Dendritic cell treated with granulocyte-macrophage colony-stimulating factor and Interleukin-4, amounts not matched to agents 40 ng/mL and 50 ng/mL, for 4 days (primary cell): ENCODE measurements around the gene OBSCN.

Experiments
- H3K27ac Mint-ChIP-seq: one replicate; pipeline ENCODE4 v1.8.0; 2022; ENCODE audit warnings: mild to moderate bottlenecking, mixed read lengths
- H3K27me3 Mint-ChIP-seq: one replicate; pipeline ENCODE4 v1.8.0; 2022; ENCODE audit warnings: mild to moderate bottlenecking, mixed read lengths
- H3K36me3 Mint-ChIP-seq: one replicate; pipeline ENCODE4 v1.8.0; 2022; ENCODE audit warnings: low read depth, mixed read lengths
- H3K4me1 Mint-ChIP-seq: one replicate; pipeline ENCODE4 v1.8.0; 2022; ENCODE audit warnings: low read depth, mixed read lengths
- H3K4me3 Mint-ChIP-seq: one replicate; pipeline ENCODE4 v1.8.0; 2022; ENCODE audit warnings: mild to moderate bottlenecking, moderate library complexity, mixed read lengths
- H3K9me3 Mint-ChIP-seq: one replicate; pipeline ENCODE4 v1.8.0; 2022; ENCODE audit warnings: mixed read lengths
- intact Hi-C: fragments of 100-400 bp; cut with micrococcal nuclease; formaldehyde crosslinking; loops from one replicate; pipeline ENCODE4 v1.15.0; 2022

The OBSCN gene, protein sequence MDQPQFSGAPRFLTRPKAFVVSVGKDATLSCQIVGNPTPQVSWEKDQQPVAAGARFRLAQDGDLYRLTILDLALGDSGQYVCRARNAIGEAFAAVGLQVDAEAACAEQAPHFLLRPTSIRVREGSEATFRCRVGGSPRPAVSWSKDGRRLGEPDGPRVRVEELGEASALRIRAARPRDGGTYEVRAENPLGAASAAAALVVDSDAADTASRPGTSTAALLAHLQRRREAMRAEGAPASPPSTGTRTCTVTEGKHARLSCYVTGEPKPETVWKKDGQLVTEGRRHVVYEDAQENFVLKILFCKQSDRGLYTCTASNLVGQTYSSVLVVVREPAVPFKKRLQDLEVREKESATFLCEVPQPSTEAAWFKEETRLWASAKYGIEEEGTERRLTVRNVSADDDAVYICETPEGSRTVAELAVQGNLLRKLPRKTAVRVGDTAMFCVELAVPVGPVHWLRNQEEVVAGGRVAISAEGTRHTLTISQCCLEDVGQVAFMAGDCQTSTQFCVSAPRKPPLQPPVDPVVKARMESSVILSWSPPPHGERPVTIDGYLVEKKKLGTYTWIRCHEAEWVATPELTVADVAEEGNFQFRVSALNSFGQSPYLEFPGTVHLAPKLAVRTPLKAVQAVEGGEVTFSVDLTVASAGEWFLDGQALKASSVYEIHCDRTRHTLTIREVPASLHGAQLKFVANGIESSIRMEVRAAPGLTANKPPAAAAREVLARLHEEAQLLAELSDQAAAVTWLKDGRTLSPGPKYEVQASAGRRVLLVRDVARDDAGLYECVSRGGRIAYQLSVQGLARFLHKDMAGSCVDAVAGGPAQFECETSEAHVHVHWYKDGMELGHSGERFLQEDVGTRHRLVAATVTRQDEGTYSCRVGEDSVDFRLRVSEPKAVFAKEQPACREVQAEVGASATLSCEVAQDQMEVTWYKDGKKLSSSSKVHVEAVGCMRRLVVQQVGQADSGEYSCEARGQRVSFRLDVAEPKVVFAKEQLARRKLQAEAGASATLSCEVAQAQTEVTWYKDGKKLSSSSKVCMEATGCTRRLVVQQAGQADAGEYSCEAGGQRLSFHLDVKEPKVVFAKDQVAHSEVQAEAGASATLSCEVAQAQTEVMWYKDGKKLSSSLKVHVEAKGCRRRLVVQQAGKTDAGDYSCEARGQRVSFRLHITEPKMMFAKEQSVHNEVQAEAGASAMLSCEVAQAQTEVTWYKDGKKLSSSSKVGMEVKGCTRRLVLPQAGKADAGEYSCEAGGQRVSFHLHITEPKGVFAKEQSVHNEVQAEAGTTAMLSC (N-terminal part only)

DNA sequence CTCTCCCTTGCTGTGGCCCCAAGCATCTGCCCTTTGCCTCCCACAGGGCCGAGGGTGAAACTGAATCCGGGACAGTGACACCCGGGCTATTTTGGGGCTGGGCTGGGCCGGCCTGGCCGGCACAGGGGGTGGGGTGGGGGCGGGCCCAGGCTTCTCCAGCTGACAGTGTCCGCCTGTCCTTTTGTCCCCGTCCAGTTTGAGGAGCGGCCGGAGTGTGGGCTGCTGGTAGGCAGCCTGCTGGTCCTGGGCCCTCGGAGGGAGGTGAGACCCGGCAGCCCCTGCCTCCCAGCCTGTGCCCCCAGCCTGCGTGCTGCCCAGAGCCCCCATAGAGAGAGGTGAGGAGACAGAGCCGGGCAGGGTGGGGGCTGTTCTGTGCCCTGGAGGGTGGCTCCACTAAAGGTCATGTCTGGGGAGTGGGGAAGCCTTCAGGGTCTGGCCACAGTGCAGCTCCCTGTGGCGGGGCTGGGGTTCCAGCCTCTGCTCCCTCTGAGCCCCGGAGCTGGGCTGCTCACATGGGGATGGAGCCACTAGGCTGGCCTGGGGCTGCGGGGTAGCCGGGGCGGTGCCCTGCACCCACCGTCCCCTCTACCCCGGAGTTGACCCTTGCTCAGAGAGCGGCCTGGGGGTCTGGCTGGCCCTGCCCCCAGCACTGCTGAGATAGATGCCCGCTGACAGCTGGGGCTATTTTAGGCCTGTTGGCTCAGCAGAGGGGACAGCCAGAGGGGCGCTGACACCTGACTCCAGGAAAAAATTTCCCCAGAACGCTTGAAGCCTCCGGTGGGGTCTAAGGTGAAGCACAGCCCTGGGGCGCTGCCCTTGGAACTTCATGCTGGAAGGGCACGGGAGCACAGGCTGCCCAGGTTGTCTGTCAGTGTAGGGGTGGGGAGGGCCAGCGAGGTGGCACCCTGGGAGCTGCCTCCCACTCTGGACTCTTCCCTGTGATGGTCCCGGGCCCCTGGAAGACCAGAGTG is at the start of gene OBSCN:
Gene OBSCN (plus strand): TSS at position 194 of the 971 bp plus-strand sequence. CDS start 3,740 bp downstream, outside the sequence.
- no peak within 1 kb of the TSS for H3K4me3 Mint-ChIP-seq
- H3K27me3 Mint-ChIP-seq, result peaks cover 28% of the 10 kb centered on the region
- H3K27ac Mint-ChIP-seq, result no peak within 1 kb of the TSS
- H3K36me3 Mint-ChIP-seq, result no peaks in the 10 kb centered on the region
- H3K4me1 Mint-ChIP-seq, result peaks cover 3% of the 10 kb centered on the region
- intact Hi-C loops, result no loop called here
- H3K9me3 Mint-ChIP-seq, result no peaks in the 10 kb centered on the region

DNA sequence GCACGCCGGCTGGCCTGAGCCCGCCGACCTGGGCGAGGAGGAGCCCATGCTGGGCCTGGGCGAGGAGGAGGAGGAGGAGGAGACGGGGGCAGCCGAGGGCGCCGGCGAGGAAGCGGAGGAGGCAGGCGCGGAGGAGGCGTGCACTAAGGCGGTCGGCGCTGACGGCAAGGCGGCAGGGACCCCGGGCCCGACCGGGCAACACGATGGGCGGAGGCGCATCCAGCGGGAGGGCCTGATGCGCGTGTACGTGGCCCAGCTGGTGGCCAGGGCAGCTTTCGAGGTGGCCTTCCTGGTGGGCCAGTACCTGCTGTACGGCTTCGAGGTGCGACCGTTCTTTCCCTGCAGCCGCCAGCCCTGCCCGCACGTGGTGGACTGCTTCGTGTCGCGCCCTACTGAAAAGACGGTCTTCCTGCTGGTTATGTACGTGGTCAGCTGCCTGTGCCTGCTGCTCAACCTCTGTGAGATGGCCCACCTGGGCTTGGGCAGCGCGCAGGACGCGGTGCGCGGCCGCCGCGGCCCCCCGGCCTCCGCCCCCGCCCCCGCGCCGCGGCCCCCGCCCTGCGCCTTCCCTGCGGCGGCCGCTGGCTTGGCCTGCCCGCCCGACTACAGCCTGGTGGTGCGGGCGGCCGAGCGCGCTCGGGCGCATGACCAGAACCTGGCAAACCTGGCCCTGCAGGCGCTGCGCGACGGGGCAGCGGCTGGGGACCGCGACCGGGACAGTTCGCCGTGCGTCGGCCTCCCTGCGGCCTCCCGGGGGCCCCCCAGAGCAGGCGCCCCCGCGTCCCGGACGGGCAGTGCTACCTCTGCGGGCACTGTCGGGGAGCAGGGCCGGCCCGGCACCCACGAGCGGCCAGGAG is 49.5 kb upstream of the OBSCN start:
- H3K9me3 Mint-ChIP-seq, result no peaks in the 10 kb centered on the region
- intact Hi-C loops, result no loop called here
- peaks cover 26% of the 10 kb centered on the region for H3K27me3 Mint-ChIP-seq
- no peaks in the 10 kb centered on the region for H3K36me3 Mint-ChIP-seq
- no peak overlapping the region for H3K4me3 Mint-ChIP-seq
- no peak overlapping the region for H3K27ac Mint-ChIP-seq
- H3K4me1 Mint-ChIP-seq, result peaks cover 34% of the 10 kb centered on the region

DNA sequence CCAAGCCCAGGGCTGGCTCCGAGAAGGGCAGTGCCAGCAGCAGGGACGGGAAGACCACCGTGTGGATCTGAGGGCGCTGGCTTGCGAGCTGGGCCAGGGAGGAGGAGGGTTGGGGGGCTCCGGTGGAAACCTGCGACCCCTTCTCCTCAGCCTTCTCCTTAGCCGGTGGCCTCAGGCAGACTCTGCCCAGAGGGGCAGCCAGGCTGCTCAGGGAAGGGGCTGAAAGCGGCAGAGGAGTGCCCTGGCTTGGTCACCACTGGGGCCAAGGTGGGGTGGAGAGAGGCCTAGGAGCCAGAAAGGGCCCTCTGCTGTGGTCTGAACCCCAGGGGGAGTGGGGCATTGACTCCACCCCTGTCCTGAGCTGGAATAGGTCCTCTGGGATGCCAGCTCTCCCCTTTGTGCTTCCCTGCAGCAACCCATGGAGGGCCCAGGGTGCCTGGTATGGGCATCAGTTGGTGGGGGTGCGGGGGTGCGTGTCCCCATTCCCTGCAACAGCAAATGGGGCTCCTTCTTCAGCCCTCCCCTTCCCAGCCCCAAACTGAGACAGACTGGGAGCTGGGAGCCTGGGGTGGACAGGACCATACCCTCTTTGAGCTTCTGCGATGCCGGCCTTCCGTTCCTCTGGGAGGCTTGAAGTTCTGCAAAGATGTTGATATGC is 48.7 kb upstream of the OBSCN start:
- intact Hi-C loops, result no loop called here
- peaks cover 41% of the 10 kb centered on the region for H3K4me1 Mint-ChIP-seq
- H3K27me3 Mint-ChIP-seq, result peaks cover 29% of the 10 kb centered on the region
- no peaks in the 10 kb centered on the region for H3K9me3 Mint-ChIP-seq
- H3K27ac Mint-ChIP-seq, result no peak overlapping the region
- H3K36me3 Mint-ChIP-seq, result no peaks in the 10 kb centered on the region
- H3K4me3 Mint-ChIP-seq, result no peak overlapping the region

DNA sequence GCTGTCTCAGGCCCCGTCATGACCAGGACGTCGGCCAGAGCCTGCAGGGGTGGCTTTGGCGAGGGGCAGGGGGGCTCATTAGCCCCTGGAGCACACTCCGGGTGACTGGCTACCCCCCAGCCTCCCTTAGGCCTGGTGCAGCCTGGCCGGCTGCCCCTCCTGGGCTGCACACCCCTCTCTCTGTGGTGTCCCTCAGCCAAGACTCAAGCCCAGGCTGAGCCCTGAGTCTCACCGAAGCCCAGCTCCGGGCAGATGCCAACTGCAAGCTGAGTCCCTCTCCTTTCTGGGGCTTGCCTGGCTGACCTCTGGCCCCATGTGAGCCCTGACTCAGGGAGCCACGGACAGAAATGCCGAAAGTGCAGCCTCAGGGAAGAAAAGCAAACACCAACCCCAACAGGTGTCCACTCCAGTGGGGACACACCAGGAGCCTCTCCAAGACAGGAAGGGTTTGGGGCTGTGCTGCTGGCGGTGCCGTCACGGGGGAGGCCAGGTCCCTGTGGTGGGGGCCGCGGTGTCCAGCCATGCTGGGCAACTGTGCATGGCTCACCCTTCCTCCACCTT is 47.6 kb upstream of the OBSCN start:
- Mint-ChIP-seq H3K4me1 (peaks cover 47% of the 10 kb centered on the region), H3K27ac (no peak overlapping the region), H3K27me3 (peaks cover 29% of the 10 kb centered on the region), H3K36me3 (no peaks in the 10 kb centered on the region), H3K4me3 (no peak overlapping the region), H3K9me3 (no peaks in the 10 kb centered on the region)
- intact Hi-C loops, result no loop called here

DNA sequence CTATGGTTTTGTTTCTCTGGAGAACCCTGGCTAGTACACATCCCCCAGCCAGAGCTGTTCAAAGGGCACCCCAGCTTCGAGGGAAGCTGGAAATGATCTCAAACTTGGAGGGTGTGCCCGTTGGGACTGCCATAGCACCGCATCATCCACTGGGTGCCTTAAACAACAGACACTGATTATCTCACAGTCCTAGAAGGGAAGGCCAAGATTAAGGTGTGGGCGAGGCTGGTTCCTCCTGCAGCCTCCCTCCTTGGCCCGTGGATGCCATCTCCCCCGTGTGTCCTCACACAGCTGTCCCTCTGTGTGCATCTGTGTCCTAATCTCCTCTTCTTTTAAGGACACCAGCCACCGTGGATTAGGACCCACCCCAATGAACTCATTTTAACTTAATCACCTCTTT is 46.5 kb upstream of the OBSCN start:
- intact Hi-C loops, result no loop called here
- H3K27me3 Mint-ChIP-seq, result peaks cover 29% of the 10 kb centered on the region

DNA sequence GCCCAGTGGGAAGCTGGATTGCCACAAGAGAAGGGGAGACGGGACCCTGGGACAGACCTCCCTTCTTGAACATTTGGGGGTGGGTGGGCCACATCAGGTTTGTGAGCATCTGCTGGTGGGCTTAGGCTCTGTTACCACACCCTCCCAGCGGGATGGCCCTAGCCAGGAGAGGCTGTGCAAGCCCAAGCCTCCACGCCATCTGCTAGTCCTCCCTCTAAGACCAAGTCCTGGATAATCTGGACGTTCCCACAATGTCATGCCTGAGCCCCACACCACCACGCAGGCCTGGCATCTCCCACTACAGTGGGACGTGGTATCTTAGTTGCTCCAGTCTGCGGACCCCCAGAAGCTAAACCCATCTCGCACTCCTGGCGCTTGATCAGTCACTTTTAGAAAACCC is 46.0 kb upstream of the OBSCN start:
- Mint-ChIP-seq H3K27ac (peak overlapping the region; percentile 91), H3K36me3 (no peaks in the 10 kb centered on the region), H3K27me3 (peaks cover 26% of the 10 kb centered on the region), H3K9me3 (no peaks in the 10 kb centered on the region), H3K4me1 (peaks cover 48% of the 10 kb centered on the region), H3K4me3 (no peak overlapping the region)
- intact Hi-C loops, result no loop called here

More for the DNA sequence above, 46.5 kb upstream of the OBSCN start:
- Mint-ChIP-seq H3K9me3 (no peaks in the 10 kb centered on the region), H3K36me3 (no peaks in the 10 kb centered on the region), H3K27ac (no peak overlapping the region), H3K4me3 (no peak overlapping the region), H3K4me1 (peaks cover 43% of the 10 kb centered on the region)

DNA sequence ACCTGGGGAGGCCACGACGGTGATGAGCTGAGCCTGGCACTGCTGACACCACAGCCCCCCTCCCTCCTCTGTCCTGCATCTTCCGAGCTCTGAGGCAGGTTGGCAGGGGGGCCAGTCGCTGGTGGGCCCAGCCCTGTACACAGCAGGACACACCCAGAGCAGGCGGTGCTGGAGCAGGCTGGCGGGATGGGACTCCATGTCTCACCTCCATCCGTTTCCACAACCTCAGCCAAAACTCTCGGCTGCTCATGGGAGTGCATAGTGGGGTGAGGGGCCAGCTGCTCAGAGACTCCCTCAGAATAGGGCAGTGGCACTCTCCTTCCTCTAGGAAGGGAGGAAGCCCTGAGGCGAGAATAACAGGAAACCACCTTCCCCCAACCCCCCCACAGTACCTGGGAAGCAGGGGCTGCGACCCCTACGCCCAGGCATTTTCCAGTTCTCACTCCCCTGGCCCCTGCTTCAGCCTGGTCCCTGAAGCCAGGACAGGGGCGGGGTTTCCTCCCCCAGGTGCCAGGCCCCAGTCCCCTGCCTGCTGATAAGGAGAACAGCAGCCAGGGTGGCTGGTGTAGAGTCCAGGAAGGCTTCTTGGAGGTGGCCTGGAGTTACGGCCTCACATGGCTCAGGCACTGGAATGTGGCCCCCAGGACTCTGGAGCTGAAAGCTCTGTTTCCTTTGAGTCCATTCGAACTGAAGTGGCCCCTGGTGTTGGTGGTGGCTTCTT is 45.4 kb upstream of the OBSCN start:
- H3K4me3 Mint-ChIP-seq, result peak overlapping the region; percentile 64
- no peaks in the 10 kb centered on the region for H3K36me3 Mint-ChIP-seq
- H3K27me3 Mint-ChIP-seq, result peaks cover 21% of the 10 kb centered on the region
- H3K4me1 Mint-ChIP-seq, result peaks cover 50% of the 10 kb centered on the region
- intact Hi-C loops, result no loop called here
- peak overlapping the region; percentile 91 for H3K27ac Mint-ChIP-seq
- H3K9me3 Mint-ChIP-seq, result no peaks in the 10 kb centered on the region

DNA sequence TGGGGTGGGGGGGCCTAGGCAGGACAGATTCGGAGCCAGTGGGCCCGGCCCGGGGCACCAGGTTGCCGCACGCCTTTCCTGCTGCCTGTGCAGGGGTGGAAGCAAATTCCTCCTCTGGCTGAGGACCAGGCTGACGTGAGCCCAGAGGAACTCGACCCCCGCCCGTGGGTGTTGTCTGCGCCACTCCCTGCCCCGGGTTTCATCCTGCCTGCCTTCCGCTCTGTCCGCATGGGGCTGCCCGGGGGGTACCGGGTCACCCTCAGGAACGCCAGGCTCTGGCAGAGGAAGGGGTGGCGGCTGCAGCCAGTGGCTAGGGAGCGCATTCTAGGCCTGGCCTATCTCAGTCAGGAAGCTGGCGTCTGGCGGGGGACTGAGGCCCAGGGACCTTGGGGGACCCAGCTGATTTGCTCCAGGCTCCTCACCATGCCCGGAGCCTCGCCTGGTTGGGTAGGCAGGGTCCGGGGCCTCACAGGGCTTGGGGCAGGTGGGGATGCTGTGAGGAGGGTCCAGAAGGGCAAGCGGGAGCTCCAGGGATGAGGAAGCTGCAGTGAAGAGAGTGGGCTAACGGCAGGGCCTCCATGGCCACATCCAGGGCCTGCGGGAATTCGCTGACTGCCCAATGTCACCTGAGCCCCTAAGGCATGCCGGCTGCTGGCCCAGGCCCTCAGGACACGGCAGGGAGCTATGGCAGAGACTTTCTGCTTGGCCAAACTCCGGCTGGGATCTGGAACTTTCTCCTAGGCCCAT is 44.7 kb upstream of the OBSCN start:
- Mint-ChIP-seq H3K4me1 (peaks cover 55% of the 10 kb centered on the region), H3K4me3 (peak overlapping the region; percentile 64), H3K36me3 (no peaks in the 10 kb centered on the region), H3K9me3 (no peaks in the 10 kb centered on the region), H3K27ac (peak overlapping the region; percentile 91), H3K27me3 (peaks cover 21% of the 10 kb centered on the region)
- intact Hi-C loops, result no loop called here

DNA sequence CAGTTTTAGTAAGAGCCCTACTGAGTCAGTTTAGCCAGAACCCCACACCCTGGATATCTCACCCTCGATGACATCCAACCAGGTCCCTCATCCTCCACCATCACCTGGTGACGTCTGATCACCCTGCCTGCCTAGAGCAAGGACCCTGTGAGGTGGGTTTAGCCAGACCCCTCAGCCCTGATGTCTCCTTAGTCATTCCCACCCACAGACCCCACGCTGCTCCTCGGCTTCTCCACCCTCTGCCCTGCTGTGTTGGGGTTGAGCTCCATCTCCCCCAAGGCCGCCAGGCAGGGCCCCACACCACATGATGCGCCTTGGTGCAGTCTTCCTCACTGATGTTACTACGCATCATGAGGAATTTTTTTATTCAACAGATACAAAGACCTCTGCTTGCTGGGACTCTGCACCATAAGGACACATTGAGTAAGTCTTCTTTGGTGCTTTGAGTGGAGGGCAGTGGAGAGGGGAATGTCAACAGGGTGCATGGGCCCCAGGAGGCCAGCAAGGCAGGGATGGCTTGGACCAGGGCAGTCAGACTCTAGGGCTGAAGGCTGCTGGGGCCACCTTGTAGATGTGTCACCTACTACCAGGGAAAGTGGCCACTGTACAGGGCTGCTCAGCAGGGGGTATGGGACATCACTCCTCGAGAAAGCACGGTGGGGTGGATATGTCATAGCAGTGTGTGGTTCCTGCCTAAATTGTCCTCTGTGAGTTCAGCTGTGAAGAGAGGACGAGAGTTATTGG is 43.9 kb upstream of the OBSCN start:
- H3K27ac Mint-ChIP-seq, result peak overlapping the region; percentile 91
- intact Hi-C loops, result no loop called here
- peaks cover 21% of the 10 kb centered on the region for H3K27me3 Mint-ChIP-seq
- peaks cover 5% of the 10 kb centered on the region for H3K36me3 Mint-ChIP-seq
- no peaks in the 10 kb centered on the region for H3K9me3 Mint-ChIP-seq
- no peak overlapping the region for H3K4me3 Mint-ChIP-seq
- H3K4me1 Mint-ChIP-seq, result peaks cover 62% of the 10 kb centered on the region
